GM12864 (cell line): ENCODE measurements around the gene AFG1L.
"Not testable (repeated sequence)": the region's sequence is repeated elsewhere in the genome, so short reads cannot be mapped to it uniquely, and the experiment has no call there.

Experiments used
- DNase-seq: peaks from one replicate; pipeline ENCODE4 v3.0.0-alpha.2; 2011; ENCODE audit warnings: low read depth
- H3K4me3 ChIP-seq: 2 replicates; pipeline ENCODE4 v1.5.1; 2011; ENCODE audit warnings: mild to moderate bottlenecking, low read depth, low read length, control low read depth
- CTCF ChIP-seq: IDR thresholded peaks from 2 replicates; pipeline ENCODE4 v1.5.1; 2011; ENCODE audit warnings: low read depth, mild to moderate bottlenecking, moderate library complexity, low read length, control low read depth, inconsistent platforms; ENCODE audit errors: missing control alignments

Gene AFG1L

GRCh38 chr6:108291091-108291490 is 3.8 kb upstream of the AFG1L start:
- TF ChIP-seq CTCF = no peak
- H3K4me3 ChIP-seq = no peak overlapping the region
- DNase-seq = no peak

GRCh38 chr6:108292561-108292960 is 2.3 kb upstream of the AFG1L start:
- not testable (repeated sequence) for DNase-seq, H3K4me3 ChIP-seq

DNA sequence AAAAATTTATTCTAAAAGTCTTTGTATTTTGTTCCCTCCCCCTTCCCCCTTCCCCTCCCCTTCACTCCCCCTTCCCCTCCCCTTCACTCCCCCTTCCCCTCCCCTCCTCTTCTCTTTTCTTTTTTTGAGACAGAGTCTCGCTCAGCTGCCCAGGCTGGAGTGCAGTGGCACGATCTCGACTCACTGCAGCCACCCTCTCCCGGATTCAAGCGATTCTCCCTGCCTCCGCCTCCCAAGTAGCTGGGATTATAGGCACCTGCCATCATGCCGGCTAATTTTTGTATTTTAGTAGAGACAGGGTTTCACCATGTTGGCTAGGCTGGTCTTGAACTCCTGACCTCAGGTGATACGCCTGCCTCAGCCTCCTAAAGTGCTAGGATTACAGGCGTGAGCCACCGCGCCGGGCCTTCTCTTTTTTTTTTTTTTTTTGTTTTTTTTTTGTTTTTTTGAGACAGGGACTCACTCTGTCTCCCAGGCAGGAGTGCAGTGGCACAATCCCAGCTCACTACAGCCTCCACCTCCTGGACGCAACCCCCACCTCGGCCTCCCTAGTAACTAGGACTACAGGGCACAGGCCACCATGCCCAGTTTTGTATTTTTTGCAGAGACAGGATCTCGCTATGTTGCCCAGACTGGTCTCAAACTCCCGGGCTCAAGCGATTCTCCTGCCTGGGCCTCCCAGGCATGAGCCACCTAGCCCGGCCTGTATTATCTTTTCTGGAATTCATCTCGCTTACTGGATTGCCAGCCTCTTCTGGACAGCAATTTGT is 1.1 kb upstream of the AFG1L start:
- no peak for TF ChIP-seq CTCF
- DNase-seq = no peak
- H3K4me3 ChIP-seq = peak overlapping the region; percentile 82

GRCh38 chr6:108294297-108294726 is 542 bp upstream of the AFG1L start:
- peak overlapping the region; percentile 82 for H3K4me3 ChIP-seq
- DNase-seq = no peak
- TF ChIP-seq CTCF = no peak

- TF ChIP-seq CTCF = no peak
- no peak for DNase-seq
- peak overlapping the region; percentile 82 for H3K4me3 ChIP-seq
Observed at GRCh38 chr6:108295676-108296075, 822 bp downstream of the AFG1L start.

DNA sequence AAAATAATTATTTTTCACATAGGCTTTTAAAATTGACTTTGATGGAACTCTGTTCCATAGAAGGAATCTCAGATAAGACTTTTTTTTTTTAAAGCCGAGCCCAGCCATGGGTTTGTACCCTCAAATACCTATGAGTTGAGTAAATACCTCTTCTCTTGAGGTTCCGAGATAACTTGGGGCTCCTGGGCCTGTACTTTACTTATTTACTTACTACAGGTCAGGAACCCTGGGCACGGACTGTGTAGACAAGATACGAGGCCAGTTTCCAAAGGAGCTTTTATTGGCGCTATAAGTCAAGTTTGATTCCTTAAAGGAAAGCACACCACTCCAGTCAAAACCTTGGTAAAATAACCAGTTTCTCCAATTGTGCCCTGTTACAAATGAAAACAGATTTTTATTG is 7.5 kb downstream of the AFG1L start:
- no peak overlapping the region for H3K4me3 ChIP-seq
- no peak for TF ChIP-seq CTCF
- DNase-seq = no peak

DNA sequence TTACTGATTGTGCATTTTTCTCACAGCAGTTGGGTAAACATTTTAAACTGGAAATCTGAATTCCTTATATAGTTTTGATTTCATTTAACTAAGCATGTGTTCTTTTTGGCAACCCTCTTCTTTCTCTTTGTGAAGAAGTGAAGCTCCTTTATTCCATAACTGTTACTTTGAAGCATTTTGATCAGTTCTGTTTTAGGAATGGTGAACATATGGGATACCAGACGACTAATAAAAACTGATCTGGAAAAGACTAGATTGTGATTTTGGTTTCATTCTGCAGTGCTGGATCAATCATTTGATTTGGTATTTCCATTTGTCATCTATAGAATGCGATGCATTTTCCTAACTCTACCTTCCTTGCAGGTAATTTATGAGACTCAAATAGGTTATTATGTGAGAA is 9.8 kb downstream of the AFG1L start:
- TF ChIP-seq CTCF = no peak
- no peak overlapping the region for H3K4me3 ChIP-seq
- DNase-seq = no peak

DNA sequence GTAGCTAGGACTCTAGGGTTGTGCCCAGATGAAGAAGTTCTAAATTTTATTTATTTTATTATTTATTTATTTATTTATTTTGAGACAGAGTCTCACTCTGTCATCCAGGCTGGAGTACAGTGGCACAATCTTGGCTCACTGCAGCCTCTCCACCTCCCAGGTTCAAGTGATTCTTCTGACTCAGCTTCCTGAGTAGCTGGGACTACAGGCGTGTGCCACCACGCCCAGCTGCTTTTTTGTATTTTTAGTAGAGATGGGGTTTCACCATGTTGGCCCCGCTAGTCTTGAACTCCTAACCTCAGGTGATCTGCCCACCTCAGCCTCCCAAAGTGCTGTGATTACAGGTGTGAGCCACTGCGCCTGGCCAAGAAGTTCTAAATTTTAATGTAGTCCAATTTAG is 13.8 kb downstream of the AFG1L start:
- not testable (repeated sequence) for H3K4me3 ChIP-seq
- DNase-seq = peak; percentile 13
